GM12872 (cell line): Measurements from ENCODE around the gene PLEKHA7.
A peak's percentile ranks its signal among the peaks of the same experiment; 100 is the strongest.

Source experiments
- TF ChIP-seq, protein P1 (sequence below): IDR thresholded peaks from 3 replicates; pipeline ENCODE4 v1.5.1; 2011; ENCODE audit warnings: low read depth, mild to moderate bottlenecking, low read length, moderate library complexity; ENCODE audit not compliant: insufficient read depth

The PLEKHA7 gene

GRCh38 chr11:17021511-17021910 lies 7.3 kb upstream of the PLEKHA7 start:
- TF ChIP-seq, protein P1, sequence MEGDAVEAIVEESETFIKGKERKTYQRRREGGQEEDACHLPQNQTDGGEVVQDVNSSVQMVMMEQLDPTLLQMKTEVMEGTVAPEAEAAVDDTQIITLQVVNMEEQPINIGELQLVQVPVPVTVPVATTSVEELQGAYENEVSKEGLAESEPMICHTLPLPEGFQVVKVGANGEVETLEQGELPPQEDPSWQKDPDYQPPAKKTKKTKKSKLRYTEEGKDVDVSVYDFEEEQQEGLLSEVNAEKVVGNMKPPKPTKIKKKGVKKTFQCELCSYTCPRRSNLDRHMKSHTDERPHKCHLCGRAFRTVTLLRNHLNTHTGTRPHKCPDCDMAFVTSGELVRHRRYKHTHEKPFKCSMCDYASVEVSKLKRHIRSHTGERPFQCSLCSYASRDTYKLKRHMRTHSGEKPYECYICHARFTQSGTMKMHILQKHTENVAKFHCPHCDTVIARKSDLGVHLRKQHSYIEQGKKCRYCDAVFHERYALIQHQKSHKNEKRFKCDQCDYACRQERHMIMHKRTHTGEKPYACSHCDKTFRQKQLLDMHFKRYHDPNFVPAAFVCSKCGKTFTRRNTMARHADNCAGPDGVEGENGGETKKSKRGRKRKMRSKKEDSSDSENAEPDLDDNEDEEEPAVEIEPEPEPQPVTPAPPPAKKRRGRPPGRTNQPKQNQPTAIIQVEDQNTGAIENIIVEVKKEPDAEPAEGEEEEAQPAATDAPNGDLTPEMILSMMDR = no peak

DNA sequence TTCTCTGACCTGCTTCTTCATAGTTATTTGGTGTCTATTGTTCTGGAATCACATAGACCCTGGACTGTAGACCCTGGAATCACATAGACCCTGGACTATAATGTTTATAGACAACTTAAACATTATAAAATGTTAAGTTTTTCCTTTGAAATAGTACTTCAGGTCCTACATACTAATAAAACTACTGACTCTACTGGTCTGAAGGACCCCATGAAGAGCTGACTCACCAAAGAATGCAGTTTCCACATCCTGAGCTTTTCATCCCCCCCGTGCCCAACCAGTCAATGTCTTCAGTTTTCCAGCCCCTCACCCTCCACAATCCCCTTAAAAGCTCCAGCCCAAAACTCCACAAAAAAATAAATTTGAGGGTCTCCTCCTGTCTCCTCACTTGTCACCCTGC lies 6.6 kb upstream of the PLEKHA7 start:
- TF ChIP-seq, protein P1 = no peak

DNA sequence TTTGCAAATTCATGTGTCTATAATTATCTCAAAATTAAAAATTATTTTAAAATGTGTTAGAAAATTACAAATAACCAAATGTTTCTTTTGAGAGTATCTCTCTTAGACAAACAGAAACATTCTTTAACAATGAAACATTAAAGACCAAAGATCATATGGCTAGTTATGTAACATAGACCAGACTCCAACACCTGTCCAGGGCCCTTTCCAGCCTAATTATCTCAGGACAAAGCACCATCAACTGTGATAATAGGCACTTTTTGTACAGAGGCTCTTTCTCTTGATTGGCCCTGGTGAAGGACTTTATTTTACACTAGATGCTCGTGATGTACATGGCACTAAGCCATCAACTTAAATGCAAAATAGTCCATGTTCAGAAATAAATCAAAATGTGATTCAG lies 5.0 kb upstream of the PLEKHA7 start:
- TF ChIP-seq, protein P1 = no peak

DNA sequence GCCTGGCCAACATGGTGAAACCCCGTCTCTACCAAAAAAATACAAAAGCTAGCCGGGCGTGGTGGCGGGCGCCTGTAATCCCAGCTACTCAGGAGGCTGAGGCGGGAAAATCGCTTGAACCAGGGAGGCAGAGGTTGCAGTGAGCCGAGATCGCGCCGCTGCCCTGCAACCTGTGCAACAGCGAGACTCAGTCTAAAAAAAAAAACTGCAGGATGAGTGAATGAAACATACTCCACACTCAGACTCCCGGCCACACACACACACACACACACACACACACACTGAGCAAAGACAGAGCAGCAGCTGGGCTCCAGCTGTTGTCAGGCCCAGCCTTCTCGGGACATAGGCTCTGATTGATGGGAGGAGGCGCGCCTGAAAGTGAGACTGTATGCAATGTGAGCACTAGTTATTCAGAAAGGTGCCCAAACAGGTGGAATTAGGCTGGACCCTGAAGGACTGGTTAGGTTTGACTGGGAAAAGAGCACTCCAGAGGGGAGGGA lies 1.5 kb upstream of the PLEKHA7 start:
- TF ChIP-seq, protein P1 = no peak

DNA sequence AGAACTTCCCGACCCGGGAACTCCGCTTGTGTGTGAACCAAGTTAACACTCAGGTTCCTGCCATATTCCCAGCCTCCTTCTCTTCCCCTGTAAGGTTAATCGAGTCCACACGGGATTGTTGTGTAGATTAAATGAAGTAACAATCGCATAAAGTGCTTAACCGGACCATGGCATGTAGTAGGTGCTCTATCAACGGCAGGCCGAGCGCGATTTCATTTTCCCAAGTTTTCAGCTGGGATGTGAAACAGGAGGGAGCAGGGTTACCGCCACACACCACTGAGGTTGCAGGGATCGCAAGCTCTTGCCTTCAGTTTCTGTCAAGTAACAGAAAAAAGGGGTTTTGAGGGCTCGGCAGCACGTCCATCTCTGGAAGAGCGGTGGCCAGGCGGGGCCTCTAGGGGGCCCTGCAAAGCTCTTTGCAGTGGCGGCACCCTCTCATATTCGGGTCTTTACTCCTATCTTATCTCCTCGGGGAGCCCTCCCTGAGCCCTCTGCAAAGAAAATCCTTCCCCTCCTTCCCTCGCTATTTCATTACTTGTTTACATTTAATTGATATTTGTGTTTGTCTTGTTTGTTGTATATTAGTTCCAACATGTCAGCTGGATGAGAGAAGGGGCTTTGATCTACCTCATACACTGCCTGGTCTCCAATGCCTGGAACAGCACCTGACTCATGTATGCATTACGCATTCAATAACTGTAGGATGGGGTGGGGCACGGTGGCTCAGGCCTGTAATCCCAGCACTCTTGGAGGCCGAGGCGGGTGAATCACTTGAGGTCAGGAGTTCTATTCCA lies 816 bp upstream of the PLEKHA7 start:
- TF ChIP-seq, protein P1 = peak; percentile 38; the same call in 2 of the 3 replicates

DNA sequence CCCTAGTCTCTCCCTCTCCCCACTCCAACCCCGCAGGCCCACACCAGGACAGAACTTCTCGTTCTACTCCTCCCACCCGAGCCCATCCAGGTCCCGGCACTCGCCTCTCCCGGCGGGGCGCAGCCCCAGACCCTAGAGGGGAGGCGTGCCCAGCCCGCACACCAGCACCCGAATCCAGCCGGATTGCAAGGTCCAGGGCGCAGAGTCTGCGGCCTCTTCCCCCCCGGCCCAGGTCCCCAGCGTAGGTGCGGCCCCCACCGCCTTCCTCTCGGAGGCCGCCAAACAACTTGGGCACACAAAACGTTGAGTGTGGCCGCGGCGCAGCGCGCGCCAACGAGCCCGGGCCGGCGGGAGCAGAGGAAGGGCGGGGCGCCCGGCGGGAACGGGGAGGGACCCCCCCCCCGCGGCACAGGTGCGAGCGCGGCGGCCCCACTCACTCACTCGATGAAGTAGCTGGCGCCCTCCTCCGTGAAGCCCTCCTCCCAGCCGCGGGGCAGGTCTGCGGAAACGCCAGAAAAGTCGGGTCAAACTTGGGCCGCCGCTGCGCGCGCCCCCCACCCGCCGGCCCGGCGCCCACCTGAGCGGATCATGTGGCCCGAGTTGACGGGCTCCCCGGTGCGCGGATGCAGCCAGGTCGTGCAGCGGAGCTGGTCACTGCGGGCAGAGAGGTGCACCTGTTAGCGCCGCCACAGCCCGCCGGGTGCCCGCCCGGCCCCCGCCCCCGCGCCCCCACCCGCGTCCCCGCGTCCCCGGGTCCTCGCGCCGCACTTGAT lies 480 bp downstream of the PLEKHA7 start:
- TF ChIP-seq, protein P1 = no peak
